ENCODE data around the gene PRICKLE1.

DNA sequence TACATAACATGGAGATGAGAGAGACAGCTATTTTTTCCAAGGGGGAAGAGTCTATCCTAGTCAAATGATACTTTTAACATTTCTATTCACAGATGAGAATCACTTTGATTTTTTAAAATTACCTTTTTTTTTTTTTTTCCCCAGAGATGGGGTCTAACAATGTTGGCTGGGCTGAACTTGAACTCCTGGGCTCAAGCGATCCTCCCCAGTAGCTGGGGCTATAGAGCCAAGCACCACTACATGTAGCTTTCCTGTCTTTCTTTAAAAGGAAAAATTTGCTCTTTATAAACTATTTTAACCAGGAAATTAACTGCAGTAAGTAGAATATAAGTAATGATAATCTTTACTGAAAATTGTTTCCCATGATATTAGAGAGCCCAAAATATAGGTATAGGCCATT is 3.3 kb downstream of the PRICKLE1 start:
- TF ChIP-seq POLR2AphosphoS5 (IDR thresholded peaks at IDR 0.05; ENCODE audit: low read depth), result no peak
- no peak for TF ChIP-seq CTCF (IDR thresholded peaks at IDR 0.05; ENCODE audit: insufficient read depth, low read length)
- TF ChIP-seq GABPA (IDR thresholded peaks at IDR 0.05; ENCODE audit: low read depth), result no peak
- TF ChIP-seq, protein P1, sequence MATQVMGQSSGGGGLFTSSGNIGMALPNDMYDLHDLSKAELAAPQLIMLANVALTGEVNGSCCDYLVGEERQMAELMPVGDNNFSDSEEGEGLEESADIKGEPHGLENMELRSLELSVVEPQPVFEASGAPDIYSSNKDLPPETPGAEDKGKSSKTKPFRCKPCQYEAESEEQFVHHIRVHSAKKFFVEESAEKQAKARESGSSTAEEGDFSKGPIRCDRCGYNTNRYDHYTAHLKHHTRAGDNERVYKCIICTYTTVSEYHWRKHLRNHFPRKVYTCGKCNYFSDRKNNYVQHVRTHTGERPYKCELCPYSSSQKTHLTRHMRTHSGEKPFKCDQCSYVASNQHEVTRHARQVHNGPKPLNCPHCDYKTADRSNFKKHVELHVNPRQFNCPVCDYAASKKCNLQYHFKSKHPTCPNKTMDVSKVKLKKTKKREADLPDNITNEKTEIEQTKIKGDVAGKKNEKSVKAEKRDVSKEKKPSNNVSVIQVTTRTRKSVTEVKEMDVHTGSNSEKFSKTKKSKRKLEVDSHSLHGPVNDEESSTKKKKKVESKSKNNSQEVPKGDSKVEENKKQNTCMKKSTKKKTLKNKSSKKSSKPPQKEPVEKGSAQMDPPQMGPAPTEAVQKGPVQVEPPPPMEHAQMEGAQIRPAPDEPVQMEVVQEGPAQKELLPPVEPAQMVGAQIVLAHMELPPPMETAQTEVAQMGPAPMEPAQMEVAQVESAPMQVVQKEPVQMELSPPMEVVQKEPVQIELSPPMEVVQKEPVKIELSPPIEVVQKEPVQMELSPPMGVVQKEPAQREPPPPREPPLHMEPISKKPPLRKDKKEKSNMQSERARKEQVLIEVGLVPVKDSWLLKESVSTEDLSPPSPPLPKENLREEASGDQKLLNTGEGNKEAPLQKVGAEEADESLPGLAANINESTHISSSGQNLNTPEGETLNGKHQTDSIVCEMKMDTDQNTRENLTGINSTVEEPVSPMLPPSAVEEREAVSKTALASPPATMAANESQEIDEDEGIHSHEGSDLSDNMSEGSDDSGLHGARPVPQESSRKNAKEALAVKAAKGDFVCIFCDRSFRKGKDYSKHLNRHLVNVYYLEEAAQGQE (IDR thresholded peaks at IDR 0.05; ENCODE audit: insufficient replicate concordance, low read depth), result no peak

All from HL-60 (cell line).